Adipocyte (in vitro differentiated cells): ENCODE measurements around the gene BCAS3.
A peak's percentile ranks its signal among the peaks of the same experiment; 100 is the strongest.

Experiments used
- DNase-seq: peaks from one replicate; pipeline ENCODE4 v3.0.0-alpha.2; 2015; ENCODE audit warnings: low read depth
- H3K27me3 ChIP-seq: replicated peaks from 2 replicates; pipeline ENCODE4 v1.7.0; 2013; ENCODE audit warnings: mild to moderate bottlenecking, low read length, moderate library complexity; ENCODE audit not compliant: control insufficient read depth, insufficient read depth
- H3K36me3 ChIP-seq: 2 replicates; pipeline ENCODE4 v1.7.0; 2013; ENCODE audit warnings: low read length, mild to moderate bottlenecking, moderate library complexity; ENCODE audit not compliant: control insufficient read depth, insufficient read depth, severe bottlenecking
- H3K4me1 ChIP-seq: 2 replicates; pipeline ENCODE4 v1.7.0; 2013; ENCODE audit warnings: mild to moderate bottlenecking, low read length, moderate library complexity; ENCODE audit not compliant: control insufficient read depth, insufficient read depth
- H3K4me3 ChIP-seq: 2 replicates; pipeline ENCODE4 v1.7.0; 2013; ENCODE audit warnings: mild to moderate bottlenecking, low read length, moderate library complexity
- H3K9ac ChIP-seq: 2 replicates; pipeline ENCODE4 v1.7.0; 2013; ENCODE audit warnings: mild to moderate bottlenecking, low read length, moderate library complexity
- H3K9me3 ChIP-seq: 2 replicates; pipeline ENCODE4 v1.7.0; 2013; ENCODE audit warnings: mild to moderate bottlenecking, low read length, moderate library complexity; ENCODE audit not compliant: control insufficient read depth

The BCAS3 gene

DNA sequence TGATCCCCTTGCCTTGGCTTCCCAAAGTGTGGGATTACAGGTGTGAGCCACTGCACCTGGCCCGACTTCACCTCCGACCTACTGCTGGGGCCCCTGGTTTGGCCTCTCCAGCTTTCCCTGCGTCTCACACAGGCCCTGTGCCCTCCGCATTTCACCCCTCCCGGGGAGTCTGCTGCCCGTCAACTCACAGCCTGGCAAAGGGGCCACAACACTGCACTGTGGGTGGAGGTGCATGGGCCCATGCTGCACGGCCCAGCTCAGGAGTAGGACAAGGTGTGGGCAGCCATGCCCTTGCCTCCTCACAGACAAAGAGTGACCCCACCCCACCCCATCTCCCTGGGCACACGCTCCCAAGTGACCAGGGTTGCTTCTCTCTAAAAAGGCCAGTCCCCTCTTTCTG, 709.4 kb downstream of the BCAS3 start:
- Histone ChIP-seq H3K9ac (no peak overlapping the region), H3K4me3 (no peak overlapping the region), H3K27me3 (no peaks in the 10 kb centered on the region), H3K9me3 (no peaks in the 10 kb centered on the region), H3K4me1 (peaks cover 23% of the 10 kb centered on the region), H3K36me3 (no peaks in the 10 kb centered on the region)
- DNase-seq: no peak

DNA sequence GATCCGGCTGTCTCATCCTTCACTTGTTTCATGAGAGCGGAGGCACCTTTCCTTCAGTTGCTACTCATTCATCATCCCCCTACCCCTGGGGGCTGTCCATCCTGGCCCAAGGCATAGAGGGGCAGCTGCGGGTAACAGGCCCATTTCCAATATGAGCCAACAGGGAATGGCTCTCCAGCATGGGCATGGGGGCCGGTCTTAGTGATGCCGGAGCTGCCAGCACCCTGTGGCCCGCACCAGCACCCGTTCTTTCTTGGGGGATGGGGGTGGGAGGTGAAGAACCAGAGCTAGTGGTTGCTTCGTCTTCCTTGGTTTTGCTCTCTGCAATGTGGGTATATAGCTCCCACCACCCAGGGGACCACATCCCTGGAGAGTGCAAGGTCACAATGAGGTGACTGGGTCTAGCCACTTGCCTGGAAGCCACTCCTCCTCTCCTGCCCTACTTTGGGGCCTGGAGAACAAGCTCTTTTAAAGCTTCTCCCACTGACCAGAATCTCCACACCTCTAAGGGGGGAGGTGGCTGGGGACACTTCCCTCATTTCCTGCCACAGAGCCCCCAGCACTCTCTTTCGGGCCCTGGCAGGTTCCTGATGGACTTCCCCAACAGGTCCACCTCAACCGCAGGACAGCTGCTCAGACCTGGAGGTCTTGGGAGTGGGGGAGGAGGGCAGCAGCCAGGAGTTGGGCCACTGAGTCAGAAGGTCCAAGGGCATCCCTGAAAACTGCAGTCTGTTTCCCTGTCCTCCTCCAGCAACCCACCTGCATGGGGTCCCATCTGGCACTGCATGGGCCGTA, 710.1 kb downstream of the BCAS3 start:
- Histone ChIP-seq H3K9ac (no peak overlapping the region), H3K36me3 (no peaks in the 10 kb centered on the region), H3K4me3 (no peak overlapping the region), H3K4me1 (peaks cover 21% of the 10 kb centered on the region), H3K27me3 (no peaks in the 10 kb centered on the region), H3K9me3 (no peaks in the 10 kb centered on the region)
- no peak for DNase-seq

DNA sequence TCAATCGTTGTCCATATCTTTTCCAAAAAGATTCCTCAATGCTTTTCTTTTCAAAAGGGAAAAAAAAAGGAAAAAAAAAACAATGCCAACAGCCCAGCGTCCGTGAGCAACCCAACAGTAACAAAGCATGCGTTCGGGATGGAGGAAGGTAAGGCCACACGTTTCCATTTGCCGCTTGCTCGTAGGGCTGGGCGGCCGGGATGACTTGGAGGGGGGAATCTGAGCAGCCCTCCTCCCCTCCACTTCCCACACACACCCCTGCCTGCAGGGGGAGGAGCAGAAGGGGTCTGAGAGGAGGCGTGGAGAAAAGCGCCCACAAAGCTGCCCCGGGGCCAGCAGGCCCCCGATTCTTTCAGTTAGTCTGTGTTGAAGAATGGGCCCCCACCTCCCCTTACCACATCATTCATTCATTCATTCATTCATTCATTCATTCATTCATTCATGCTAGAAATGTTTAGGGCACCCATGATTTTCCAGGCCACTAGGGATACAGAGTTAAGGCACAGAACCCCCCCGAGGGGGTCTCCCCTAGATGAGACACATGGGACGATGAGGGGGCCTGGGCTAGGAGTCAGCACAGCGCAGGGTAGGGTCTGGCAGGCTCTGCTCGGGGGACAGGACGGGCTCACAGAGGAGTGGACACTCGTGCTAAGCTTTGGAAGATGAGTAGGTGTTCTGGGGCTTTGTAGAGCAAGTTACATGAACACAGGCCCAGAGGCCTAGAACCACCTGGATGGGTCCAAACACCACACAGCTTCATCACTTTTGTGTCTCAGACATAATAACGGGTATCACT, 711.1 kb downstream of the BCAS3 start:
- Histone ChIP-seq H3K9ac (peak overlapping the region; percentile 66), H3K36me3 (no peaks in the 10 kb centered on the region), H3K4me3 (no peak overlapping the region), H3K4me1 (peaks cover 11% of the 10 kb centered on the region), H3K9me3 (no peaks in the 10 kb centered on the region), H3K27me3 (no peaks in the 10 kb centered on the region)
- DNase-seq: no peak

DNA sequence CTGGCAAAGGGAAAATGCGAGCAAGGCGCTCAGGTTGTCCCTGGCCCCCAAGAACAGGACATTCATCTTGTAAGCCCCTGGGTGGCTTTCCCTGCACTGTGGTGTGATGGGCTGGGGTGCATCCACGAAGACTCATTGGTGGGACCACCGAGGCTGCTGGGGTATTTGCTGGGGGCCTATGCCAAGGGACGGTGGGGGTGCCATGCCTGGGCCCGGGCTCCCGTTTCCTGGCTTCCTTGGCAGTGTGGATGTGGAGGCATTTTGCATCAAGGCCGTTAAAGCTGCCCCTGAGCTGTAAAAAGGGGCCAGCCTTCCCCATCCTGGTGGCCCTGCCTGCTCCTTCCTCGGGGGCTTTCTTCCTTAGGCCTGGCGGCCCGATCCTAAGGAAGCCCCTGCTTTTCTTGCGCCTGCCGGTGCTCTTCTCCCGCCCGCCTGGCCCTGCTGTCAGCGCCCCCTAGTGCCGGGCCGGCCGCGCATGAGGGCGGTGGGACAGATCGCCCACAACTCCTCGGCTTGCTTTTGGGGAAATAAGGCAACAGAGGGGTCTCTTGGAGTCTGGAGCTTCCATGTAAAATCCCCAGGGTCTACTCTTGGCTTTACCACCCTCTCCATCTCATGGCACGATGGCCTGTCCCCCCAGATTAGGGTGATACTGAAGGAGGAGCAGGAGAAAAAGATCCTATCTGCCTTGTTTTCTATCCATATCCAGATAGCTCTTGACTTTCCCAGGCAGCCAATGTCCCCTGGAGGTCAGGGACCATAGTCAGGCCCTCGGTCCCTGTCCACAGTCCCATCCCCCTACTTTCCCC, 712.2 kb downstream of the BCAS3 start:
- Histone ChIP-seq H3K36me3 (no peaks in the 10 kb centered on the region), H3K4me3 (no peak overlapping the region), H3K4me1 (peaks cover 7% of the 10 kb centered on the region), H3K9ac (peak overlapping the region; percentile 66), H3K27me3 (no peaks in the 10 kb centered on the region), H3K9me3 (no peaks in the 10 kb centered on the region)
- DNase-seq: peak; percentile 73

DNA sequence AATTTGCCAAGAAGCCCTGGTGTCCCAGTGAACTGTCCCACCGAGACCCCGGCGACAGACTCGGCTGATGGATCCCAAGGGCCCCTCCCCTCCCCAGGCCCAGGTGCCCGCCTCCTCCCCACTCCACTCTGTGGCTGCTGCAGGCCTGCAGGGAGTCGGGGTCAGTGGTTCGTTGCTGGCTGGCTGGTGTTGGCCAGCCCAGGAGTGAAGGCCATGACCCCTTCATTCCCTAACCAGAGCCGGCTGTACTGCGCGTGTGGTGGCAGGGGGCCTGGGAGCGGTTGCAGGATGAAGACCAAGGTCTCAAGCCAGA, 712.8 kb downstream of the BCAS3 start:
- no peak for DNase-seq
- Histone ChIP-seq H3K27me3 (no peaks in the 10 kb centered on the region), H3K9me3 (no peaks in the 10 kb centered on the region), H3K36me3 (no peaks in the 10 kb centered on the region), H3K4me3 (no peak overlapping the region), H3K9ac (peak overlapping the region; percentile 66), H3K4me1 (peaks cover 7% of the 10 kb centered on the region)

DNA sequence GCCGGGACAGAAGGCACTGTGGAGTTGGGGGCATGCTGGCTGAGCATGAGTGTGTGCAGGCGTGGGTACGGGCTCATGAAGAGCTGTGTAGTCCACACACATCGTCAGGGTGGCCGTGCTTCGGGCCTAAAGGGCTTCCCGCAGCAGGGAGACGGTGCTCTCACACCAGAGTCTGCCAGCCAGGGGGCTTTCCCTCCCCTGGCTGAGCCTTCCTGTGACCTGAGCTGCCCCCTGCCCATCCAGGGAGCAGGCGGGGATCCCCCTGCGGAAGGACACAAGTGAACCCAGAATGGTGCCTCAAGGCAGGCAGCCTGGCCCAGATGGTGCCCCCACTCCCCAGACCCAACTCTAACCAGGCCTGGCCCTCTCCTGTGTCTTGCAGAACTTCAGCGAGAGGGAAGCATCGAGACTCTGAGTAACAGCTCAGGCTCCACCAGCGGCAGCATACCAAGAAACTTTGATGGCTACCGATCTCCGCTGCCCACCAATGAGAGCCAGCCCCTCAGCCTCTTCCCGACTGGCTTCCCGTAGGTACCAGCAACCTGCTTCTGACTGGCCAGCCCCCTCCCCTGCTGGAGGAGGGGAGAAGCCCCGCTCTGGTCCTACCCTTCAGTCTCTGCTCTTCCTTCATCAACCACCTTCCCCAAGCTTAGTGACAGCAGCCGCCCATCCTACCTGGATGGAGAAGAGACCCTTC, 714.1 kb downstream of the BCAS3 start:
- DNase-seq: no peak
- Histone ChIP-seq H3K4me3 (no peak overlapping the region), H3K9me3 (no peaks in the 10 kb centered on the region), H3K9ac (no peak overlapping the region), H3K36me3 (no peaks in the 10 kb centered on the region), H3K27me3 (no peaks in the 10 kb centered on the region), H3K4me1 (peaks cover 7% of the 10 kb centered on the region)

DNA sequence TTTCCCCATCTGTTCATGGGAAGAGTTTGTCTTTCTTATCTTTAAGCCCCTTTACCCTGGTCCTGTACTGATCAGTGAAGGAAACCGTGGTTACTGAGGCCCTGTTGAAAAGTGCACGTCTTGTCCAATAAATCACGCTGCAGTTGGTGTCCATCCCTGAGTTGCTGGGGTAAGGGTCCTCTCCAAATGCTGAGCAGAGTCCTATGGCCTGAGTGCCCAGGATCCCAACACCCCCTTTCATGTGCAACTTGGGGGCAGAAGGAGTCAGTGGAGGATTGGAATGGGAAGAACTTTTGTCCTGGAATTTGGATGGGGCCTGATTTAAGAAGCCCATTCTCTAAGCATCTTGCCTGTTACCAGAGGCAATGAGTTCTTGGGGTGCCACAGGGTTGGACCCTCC, 715.0 kb downstream of the BCAS3 start:
- no peak for DNase-seq
- Histone ChIP-seq H3K9ac (no peak overlapping the region), H3K4me3 (no peak overlapping the region), H3K4me1 (peaks cover 9% of the 10 kb centered on the region), H3K36me3 (no peaks in the 10 kb centered on the region), H3K9me3 (no peaks in the 10 kb centered on the region), H3K27me3 (no peaks in the 10 kb centered on the region)

DNA sequence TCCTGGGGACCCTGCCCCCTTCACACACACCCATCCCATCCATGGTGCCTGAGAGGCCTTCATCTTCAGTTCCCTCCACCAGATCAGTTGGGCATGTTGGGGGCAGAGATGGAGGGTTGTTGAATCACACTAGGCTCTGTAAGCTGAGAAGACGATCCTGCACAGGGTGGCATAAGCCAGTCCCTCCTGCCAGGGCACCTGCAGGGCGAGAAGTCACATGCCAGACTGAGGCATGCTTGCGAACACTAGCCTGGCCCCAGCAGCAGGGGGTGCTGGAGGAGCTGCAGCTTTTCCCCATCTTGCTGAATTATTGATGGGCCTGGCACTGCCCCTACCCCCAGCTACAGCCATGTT, 715.9 kb downstream of the BCAS3 start:
- Histone ChIP-seq H3K4me3 (no peak overlapping the region), H3K9ac (no peak overlapping the region), H3K9me3 (no peaks in the 10 kb centered on the region), H3K4me1 (peaks cover 17% of the 10 kb centered on the region), H3K27me3 (no peaks in the 10 kb centered on the region), H3K36me3 (no peaks in the 10 kb centered on the region)
- no peak for DNase-seq

DNA sequence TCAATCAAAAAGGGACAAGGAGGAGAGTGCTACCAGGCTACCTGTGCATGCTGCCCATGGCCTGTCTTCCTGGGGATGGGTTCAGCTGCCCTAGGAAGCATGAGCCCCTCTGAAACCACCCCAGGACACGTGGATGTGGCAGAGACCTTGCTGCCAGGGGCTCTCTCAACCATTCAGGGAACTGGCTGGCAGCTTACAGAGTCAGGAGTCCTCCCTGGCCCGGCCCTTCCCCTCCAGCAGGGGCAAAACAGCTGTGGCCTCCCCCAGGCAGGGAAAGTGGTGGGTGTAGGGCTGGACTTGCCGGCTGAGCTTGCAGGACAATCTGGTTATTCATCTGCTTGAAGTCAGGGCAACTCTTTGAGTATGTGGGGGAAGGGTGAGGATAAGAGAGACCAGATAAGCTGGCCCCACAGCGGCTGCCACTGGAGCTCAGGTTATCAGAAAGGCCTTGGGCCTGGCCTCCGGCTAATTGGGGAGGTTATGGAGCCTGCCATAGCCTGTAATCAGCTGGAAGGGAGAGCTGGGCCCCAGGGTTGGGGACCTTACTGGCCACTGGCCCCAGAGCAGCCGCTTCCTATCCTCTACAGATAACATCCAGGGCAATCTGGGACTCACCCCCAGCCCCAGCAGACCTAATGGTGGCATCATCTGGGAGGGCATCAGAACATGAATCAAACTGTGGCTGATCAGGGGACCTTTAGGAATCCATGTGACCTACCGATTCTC, 716.4 kb downstream of the BCAS3 start:
- H3K27me3 ChIP-seq: no peaks in the 10 kb centered on the region

DNA sequence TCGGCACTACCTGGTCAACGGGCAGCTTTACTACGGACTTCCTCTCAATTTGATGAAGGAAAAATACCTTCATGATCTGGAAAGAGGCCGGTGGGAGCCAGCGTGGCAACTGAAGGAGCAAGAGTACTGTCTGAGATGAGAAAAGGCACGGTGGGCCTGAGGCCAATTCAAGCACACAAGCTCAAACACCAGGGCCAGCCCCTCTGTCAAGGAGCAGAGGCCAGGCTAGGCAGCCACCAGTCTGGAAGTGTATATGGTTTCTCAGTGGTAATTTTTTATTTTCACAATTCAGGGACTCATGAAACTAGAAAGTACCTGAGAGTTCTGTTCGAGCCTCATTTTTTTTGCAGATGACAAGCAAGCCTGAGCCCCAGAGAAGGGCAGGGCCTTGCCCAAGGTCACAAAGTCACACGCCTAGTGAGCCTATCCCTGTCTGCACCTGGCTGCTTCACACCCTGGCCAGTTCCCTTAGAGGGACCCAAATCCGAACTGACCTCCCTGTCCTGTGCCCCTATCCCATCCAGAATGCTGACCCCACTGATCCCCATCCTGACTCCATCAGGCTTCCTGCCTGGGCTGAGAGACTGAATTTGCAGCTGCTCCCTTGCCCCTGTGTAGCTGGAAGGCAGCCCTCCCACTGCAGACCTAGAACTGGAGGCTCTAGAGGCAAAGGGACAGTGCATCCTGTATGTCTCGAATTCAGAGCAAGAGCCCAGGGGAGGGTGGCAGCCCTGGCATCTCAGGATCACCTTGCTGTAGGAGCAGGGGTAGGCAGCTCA, 717.2 kb downstream of the BCAS3 start:
- Histone ChIP-seq H3K4me3 (no peak overlapping the region), H3K9ac (no peak overlapping the region), H3K27me3 (no peaks in the 10 kb centered on the region)

More for the DNA sequence above, 716.4 kb downstream of the BCAS3 start:
- Histone ChIP-seq H3K36me3 (no peaks in the 10 kb centered on the region), H3K9me3 (no peaks in the 10 kb centered on the region), H3K9ac (no peak overlapping the region), H3K4me3 (no peak overlapping the region), H3K4me1 (peaks cover 18% of the 10 kb centered on the region)
- no peak for DNase-seq

More for the DNA sequence above, 717.2 kb downstream of the BCAS3 start:
- DNase-seq: no peak
- Histone ChIP-seq H3K36me3 (no peaks in the 10 kb centered on the region), H3K4me1 (peaks cover 18% of the 10 kb centered on the region), H3K9me3 (no peaks in the 10 kb centered on the region)
